NOMO-1 (cell line): ENCODE results near the gene DIP2A.
A peak's percentile ranks its signal among the peaks of the same experiment; 100 is the strongest.
"Not testable (repeated sequence)": the region's sequence is repeated elsewhere in the genome, so short reads cannot be mapped to it uniquely, and the experiment has no call there.

Experiments used
- DNase-seq, 2 experiments: peaks; one replicate each; lab custom pipeline; 2025; ENCODE audit not compliant: unreplicated experiment in 2 of 2; lab: John Stamatoyannopoulos, UW

The DIP2A gene

DNA sequence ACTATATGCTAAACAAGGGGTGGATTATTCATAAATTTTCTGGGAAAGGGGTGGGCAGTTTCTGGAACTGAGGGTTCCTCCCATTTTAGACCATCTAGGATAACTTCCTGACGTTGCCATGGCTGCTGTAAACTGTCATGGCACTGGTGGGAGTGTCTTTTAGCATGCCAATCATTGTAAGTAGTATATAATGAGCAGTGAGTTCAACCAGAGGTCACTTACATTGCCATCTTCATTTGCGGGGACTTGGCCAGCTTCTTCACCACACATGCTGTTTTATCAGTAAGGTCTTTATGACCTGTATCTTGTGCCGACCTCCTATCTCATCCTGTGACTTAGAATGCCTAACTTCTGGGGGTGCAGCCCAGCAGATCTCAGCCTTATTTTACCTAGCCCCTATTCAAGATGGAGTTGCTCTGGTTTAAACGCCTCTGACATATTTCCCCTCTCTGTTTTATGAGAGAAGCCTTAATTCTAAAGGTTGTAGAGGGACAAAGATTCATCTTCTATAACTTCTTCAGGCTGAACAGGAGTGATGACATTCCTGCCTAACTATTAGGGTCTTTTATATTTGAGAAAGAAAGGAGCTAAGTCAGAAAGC, 60.4 kb downstream of the DIP2A start:
- DNase-seq, result no peak

DNA sequence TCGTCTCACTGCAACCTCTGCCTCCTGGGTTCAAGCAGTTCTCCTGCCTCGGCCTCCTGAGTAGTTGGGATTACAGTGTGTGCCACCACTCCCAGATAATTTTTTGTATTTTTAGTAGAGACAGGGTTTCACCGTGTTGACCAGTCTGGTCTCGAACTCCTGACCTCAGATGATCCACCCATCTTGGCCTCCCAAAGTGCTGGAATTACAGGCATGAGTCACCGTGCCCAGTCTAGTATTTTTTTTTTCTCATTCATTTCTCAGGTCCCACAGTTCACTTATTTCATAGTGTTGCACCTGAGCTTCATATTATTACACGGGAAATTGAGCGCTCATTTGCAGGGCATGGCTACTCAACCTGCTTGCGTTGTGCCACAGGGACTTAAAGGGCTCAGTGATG, 68.7 kb downstream of the DIP2A start:
- DNase-seq, result not testable (repeated sequence)

GRCh38 chr21:46527801-46528200, 69.1 kb downstream of the DIP2A start:
- no peak for DNase-seq

GRCh38 chr21:46532080-46532479, 73.4 kb downstream of the DIP2A start:
- DNase-seq, result no peak

GRCh38 chr21:46537026-46537425, 78.3 kb downstream of the DIP2A start:
- no peak for DNase-seq

- no peak for DNase-seq
These were observed 79.6 kb downstream of the DIP2A start for GRCh38 chr21:46538262-46538661.

DNA sequence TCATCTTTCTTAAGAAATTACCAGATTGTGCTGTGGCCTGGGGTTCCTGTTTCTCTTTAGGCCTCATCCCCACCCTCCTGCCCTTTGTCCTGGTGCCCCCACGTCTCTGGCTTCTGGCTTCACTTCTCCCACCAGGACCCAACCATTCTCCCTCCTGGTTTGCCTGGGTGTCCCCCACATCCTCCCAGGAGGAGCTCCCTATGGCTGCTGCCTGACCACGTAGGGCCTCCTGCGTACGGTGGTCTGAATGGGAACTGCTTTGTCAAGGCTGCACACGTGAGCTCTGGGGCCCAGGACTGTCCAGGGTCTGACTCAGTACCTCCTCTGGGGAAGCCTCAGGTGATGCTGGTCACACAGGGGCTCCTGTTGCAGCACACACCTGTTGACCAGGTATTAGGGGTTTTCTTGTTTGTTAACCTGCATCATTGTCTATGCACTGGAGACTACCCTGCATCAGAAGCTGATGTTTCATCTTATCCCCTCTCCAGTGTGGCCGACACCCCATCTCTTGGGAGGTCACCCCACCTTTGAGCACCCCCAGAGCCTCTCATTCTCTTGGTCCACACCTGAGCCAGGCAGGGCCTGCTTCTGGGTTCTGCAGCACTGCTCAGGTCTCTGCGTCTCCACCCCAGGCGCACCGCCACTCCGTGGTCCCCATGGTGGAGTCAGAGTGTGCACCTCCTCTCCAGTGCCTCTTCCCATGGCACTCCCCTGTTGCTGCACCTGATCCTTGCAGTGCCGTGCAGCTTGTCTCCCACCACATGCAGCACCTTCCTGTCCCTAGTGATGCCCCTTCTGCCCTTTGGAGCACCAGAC, 80.4 kb downstream of the DIP2A start:
- DNase-seq, result no peak

GRCh38 chr21:46540087-46540710, 81.5 kb downstream of the DIP2A start:
- DNase-seq, result no peak

- no peak for DNase-seq
These were observed 84.0 kb downstream of the DIP2A start for GRCh38 chr21:46542588-46543124.

DNA sequence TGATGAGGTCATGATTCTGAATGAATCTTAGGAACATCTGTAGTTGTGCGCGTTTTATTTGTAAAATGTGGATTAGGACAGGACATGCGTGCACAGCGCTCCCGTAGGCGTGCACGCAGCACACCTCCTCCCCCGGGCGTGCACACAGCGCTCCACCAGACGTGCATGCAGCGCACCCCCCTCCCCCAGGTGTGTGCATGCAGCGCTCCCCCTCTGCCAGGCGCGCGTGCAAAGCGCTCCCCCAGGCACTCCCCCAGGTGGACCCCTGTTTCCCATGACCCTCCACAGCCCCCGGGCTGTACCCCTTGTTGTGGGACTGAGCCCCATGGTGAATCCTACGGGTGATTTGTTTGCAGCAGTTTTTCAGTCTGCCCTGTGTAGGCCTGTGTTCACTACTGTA, 84.6 kb downstream of the DIP2A start:
- DNase-seq, result no peak

- DNase-seq, result no peak
These were observed 85.3 kb downstream of the DIP2A start for GRCh38 chr21:46544003-46544402.

- DNase-seq, result no peak
These were observed 86.1 kb downstream of the DIP2A start for GRCh38 chr21:46544824-46545223.

DNA sequence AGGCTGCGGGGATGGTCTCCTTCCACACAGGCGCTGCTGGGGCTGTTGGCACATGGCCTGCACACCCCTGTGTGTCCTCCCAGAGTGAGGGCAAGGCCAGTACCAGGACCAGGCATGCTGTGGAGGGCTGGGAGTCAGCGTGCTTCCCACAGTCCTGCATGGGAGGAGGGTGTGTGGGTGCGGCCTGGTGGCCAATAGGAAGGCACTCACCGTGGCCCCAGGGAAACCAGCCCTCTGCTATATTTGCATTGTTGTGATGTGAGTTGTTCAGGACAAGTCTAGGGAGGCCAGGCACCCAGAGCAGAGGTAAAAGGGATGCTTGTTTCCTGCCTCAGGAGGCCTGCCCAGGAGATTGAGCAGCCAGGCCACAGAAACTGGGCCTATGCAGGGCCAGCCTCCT, 86.7 kb downstream of the DIP2A start:
- no peak for DNase-seq

GRCh38 chr21:46545911-46546310, 87.2 kb downstream of the DIP2A start:
- no peak for DNase-seq

GRCh38 chr21:46546799-46547198, 88.1 kb downstream of the DIP2A start:
- no peak for DNase-seq

DNA sequence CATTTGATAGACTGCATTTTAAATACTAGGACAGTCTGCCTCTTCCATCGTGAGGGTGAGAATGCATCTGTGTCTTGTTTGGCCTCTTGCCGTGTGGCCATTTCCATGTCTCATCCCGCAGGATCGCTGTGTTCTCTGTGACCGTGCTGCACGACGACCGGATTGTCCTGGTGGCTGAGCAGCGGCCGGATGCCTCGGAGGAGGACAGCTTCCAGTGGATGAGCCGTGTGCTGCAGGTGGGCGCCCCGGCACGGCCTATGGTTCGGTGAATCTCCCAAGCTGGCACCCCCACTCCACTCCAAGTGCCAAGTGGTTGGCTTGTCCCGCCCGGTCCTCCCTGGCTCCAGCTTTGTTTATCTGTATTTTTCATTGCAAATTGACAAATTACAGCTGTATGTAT, 91.0 kb downstream of the DIP2A start:
- DNase-seq, result no peak

DNA sequence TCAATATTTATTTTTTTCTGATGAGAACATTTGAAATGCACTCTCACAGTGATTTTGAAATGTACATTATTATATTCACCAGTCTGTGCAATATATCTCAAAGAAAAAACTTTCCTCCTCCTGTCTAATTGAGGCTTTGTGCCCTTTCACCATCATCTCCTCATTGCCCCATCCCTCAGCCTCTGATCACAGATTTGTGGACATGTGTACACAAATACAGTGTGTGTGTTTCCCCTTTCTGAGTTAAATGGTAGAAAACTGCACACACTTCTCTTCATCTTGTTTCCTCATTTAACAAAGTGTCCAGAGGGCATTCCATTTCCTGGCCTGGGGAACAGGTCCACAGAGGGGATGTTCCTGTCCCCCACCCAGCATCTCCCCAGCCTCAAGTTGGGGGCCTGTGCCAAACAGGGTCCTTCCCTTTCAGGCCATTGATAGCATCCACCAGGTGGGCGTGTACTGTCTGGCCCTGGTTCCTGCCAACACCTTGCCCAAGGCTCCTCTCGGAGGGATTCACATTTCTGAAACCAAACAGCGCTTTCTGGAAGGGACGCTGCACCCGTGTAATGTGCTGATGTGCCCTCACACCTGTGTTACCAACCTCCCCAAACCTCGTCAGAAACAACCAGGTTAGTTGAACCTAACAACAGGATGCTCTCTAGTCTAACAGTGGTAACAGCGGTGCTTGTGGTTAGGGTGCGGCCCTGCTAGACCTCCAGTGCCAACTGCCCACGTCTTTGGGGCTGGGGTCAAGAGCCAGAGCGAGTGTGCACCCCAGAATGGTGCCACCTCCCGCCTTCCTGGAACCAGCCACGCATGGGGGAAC, 91.6 kb downstream of the DIP2A start:
- DNase-seq, result no peak

- peak; percentile 33 to 41 for DNase-seq
These were observed 93.0 kb downstream of the DIP2A start for GRCh38 chr21:46551636-46552241.

GRCh38 chr21:46552274-46552673, 93.6 kb downstream of the DIP2A start:
- peak; percentile 16 to 54 for DNase-seq

DNA sequence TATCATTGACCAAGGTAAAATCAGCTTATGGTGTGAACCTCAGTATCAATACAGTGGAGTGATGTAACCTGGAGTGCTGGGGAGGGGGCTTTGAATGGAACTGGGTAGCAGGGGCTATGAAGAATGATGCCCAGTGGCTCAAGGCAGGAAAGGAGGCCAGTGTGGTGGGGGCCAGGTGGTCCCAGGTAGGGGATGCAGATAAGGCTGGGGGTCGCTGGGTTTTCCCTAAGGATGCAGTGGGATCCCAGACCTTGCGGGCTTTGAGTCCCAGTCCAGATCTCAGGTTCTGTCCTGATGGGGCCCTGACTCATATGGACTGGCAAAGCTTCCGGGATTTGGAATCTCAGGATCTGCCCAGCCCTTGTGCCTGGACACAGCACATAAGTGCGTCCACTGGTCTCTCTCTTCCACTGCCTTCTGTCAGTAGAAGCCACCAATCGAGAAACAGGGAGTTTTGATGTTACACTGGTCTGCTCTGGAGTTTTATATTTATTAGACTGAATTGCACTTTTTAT, 94.2 kb downstream of the DIP2A start:
- DNase-seq, result no peak
